ENCODE data around the gene ELAC1.

ELAC1 gene

GRCh38 chr18:51021226-51021965 is 53.6 kb downstream of the ELAC1 start:
- DNase-seq, result no peak

- no peak for DNase-seq
Measured at GRCh38 chr18:51025512-51025911, 57.7 kb downstream of the ELAC1 start.

GRCh38 chr18:51028201-51028805 is 60.5 kb downstream of the ELAC1 start:
- peak; percentile 54 for DNase-seq

GRCh38 chr18:51029378-51029693 is 61.5 kb downstream of the ELAC1 start:
- no peak for DNase-seq

GRCh38 chr18:51029694-51030536 is 62.1 kb downstream of the ELAC1 start, which contains the start of gene SMAD4:
SMAD4 (plus strand) TSS chr18:51030213; CDS start chr18:51047047, 16,834 bp downstream.
- peak; percentile 98 for DNase-seq

- peak; percentile 80 for DNase-seq
Measured at GRCh38 chr18:51030537-51031258, 62.9 kb downstream of the ELAC1 start.

- DNase-seq, result no peak
Measured at GRCh38 chr18:51032193-51032592, 64.4 kb downstream of the ELAC1 start.

GRCh38 chr18:51037230-51037629 is 69.4 kb downstream of the ELAC1 start:
- DNase-seq, result no peak

Measured in RPMI8226 (cell line).